HEK293 (cell line): Measurements from ENCODE around the gene ENGASE.

Experiments
- BCL6B ChIP-seq: fragments of 450-650 bp; formaldehyde crosslinking; IDR thresholded peaks from 2 replicates; pipeline ENCODE4 v1.5.1; 2017; ENCODE audit warnings: missing biosample characterization, missing genetic modification characterization
- EGR2 ChIP-seq: fragments of 450-650 bp; formaldehyde crosslinking; IDR thresholded peaks from 2 replicates; pipeline ENCODE4 v1.5.1; 2016; ENCODE audit warnings: low read depth, missing biosample characterization, missing genetic modification characterization
- FEZF1 ChIP-seq: fragments of 450-650 bp; formaldehyde crosslinking; IDR thresholded peaks from 2 replicates; pipeline ENCODE4 v1.5.1; 2016; ENCODE audit warnings: missing biosample characterization, missing genetic modification characterization
- GLIS2 ChIP-seq: fragments of 450-650 bp; formaldehyde crosslinking; IDR thresholded peaks from 2 replicates; pipeline ENCODE4 v1.5.1; 2016; ENCODE audit warnings: missing biosample characterization, missing genetic modification characterization
- HOXD13 ChIP-seq: sonication (generic); formaldehyde crosslinking; IDR thresholded peaks from 2 replicates; pipeline ENCODE4 v1.8.0; 2022; ENCODE audit warnings: missing genetic modification reagents, borderline replicate concordance
- KLF1 ChIP-seq: fragments of 450-650 bp; formaldehyde crosslinking; IDR thresholded peaks from 2 replicates; pipeline ENCODE4 v1.5.1; 2016; ENCODE audit warnings: missing biosample characterization, missing genetic modification characterization
- SCRT1 ChIP-seq: fragments of 450-650 bp; formaldehyde crosslinking; IDR thresholded peaks from 2 replicates; pipeline ENCODE4 v1.5.1; 2016; ENCODE audit warnings: missing biosample characterization, missing genetic modification characterization, borderline replicate concordance
- SCRT2 ChIP-seq: fragments of 450-650 bp; formaldehyde crosslinking; IDR thresholded peaks from 2 replicates; pipeline ENCODE4 v1.5.1; 2016; ENCODE audit warnings: missing biosample characterization, missing genetic modification characterization
- ZBTB10 ChIP-seq: fragments of 450-650 bp; formaldehyde crosslinking; IDR thresholded peaks from 2 replicates; pipeline ENCODE4 v1.5.1; 2016; ENCODE audit warnings: missing biosample characterization, missing genetic modification characterization
- ZBTB11 ChIP-seq: fragments of 450-650 bp; formaldehyde crosslinking; conservative IDR thresholded peaks from 2 replicates; pipeline ENCODE4 v1.5.1; 2016; ENCODE audit warnings: low read depth, missing biosample characterization, missing genetic modification characterization
- ZBTB49 ChIP-seq: fragments of 450-650 bp; formaldehyde crosslinking; IDR thresholded peaks from 2 replicates; pipeline ENCODE4 v1.5.1; 2016; ENCODE audit warnings: missing biosample characterization, missing genetic modification characterization, low read depth
- ZFHX2 ChIP-seq: fragments of 450-650 bp; formaldehyde crosslinking; conservative IDR thresholded peaks from 2 replicates; pipeline ENCODE4 v1.5.1; 2016; ENCODE audit warnings: missing biosample characterization, missing genetic modification characterization
- ZNF112 ChIP-seq: fragments of 450-650 bp; formaldehyde crosslinking; IDR thresholded peaks from 2 replicates; pipeline ENCODE4 v1.5.0; 2017; ENCODE audit warnings: missing biosample characterization, missing genetic modification characterization
- ZNF214 ChIP-seq: fragments of 450-650 bp; formaldehyde crosslinking; IDR thresholded peaks from 2 replicates; pipeline ENCODE4 v1.5.1; 2017; ENCODE audit warnings: missing biosample characterization, mild to moderate bottlenecking, missing genetic modification characterization, borderline replicate concordance
- ZNF24 ChIP-seq: fragments of 450-650 bp; formaldehyde crosslinking; IDR thresholded peaks from 2 replicates; pipeline ENCODE4 v1.5.1; 2016; ENCODE audit warnings: missing biosample characterization, missing genetic modification characterization
- ZNF311 ChIP-seq: fragments of 450-650 bp; formaldehyde crosslinking; IDR thresholded peaks from 2 replicates; pipeline ENCODE4 v1.5.1; 2017; ENCODE audit warnings: missing biosample characterization, missing genetic modification characterization, borderline replicate concordance
- ZNF449 ChIP-seq: fragments of 450-650 bp; formaldehyde crosslinking; IDR thresholded peaks from 2 replicates; pipeline ENCODE4 v1.5.1; 2017; ENCODE audit warnings: missing biosample characterization, mild to moderate bottlenecking, missing genetic modification characterization, moderate library complexity
- ZNF473 ChIP-seq: fragments of 450-650 bp; formaldehyde crosslinking; IDR thresholded peaks from 2 replicates; pipeline ENCODE4 v1.5.1; 2017; ENCODE audit warnings: missing biosample characterization, missing genetic modification characterization
- ZNF521 ChIP-seq: fragments of 450-650 bp; formaldehyde crosslinking; IDR thresholded peaks from 2 replicates; pipeline ENCODE4 v1.5.1; 2017; ENCODE audit warnings: missing biosample characterization, mild to moderate bottlenecking, missing genetic modification characterization
- ZNF530 ChIP-seq: fragments of 450-650 bp; formaldehyde crosslinking; IDR thresholded peaks from 2 replicates; pipeline ENCODE4 v1.5.1; 2016; ENCODE audit warnings: low read depth, missing biosample characterization, missing genetic modification characterization
- ZNF548 ChIP-seq: fragments of 450-650 bp; formaldehyde crosslinking; IDR thresholded peaks from 2 replicates; pipeline ENCODE4 v1.5.1; 2016; ENCODE audit warnings: missing biosample characterization, missing genetic modification characterization
- ZNF549 ChIP-seq: fragments of 450-650 bp; IDR thresholded peaks from 2 replicates; pipeline ENCODE4 v1.5.1; 2018; ENCODE audit warnings: missing biosample characterization, missing genetic modification characterization, mild to moderate bottlenecking, inconsistent platforms, moderate library complexity
- ZNF580 ChIP-seq: fragments of 450-650 bp; formaldehyde crosslinking; IDR thresholded peaks from 2 replicates; pipeline ENCODE4 v1.5.1; 2016; ENCODE audit warnings: missing biosample characterization, missing genetic modification characterization
- ZNF600 ChIP-seq: fragments of 450-650 bp; formaldehyde crosslinking; IDR thresholded peaks from 2 replicates; pipeline ENCODE4 v1.5.1; 2016; ENCODE audit warnings: missing biosample characterization, missing genetic modification characterization
- ZNF629 ChIP-seq: fragments of 450-650 bp; formaldehyde crosslinking; IDR thresholded peaks from 2 replicates; pipeline ENCODE4 v1.5.1; 2017; ENCODE audit warnings: missing biosample characterization, missing genetic modification characterization
- ZNF660 ChIP-seq: fragments of 450-650 bp; IDR thresholded peaks from 2 replicates; pipeline ENCODE4 v1.5.1; 2018; ENCODE audit warnings: missing biosample characterization, mild to moderate bottlenecking, missing genetic modification characterization
- ZNF792 ChIP-seq: fragments of 450-650 bp; formaldehyde crosslinking; IDR thresholded peaks from 2 replicates; pipeline ENCODE4 v1.5.1; 2016; ENCODE audit warnings: missing biosample characterization, missing genetic modification characterization
- ZXDB ChIP-seq: fragments of 450-650 bp; formaldehyde crosslinking; IDR thresholded peaks from 2 replicates; pipeline ENCODE4 v1.5.1; 2016; ENCODE audit warnings: missing biosample characterization, missing genetic modification characterization

The ENGASE gene

GRCh38 chr17:79095345-79096055 lies 20.9 kb downstream of the ENGASE start (continued):
- TF ChIP-seq EGR2 (tag by site-specific recombination) = peak; percentile 59
- 0 out of 2 replicates have a peak, but pooled peaks have one; percentile 32 for TF ChIP-seq KLF1 (tag by site-specific recombination)
- no peak for TF ChIP-seq ZNF580 (tag by site-specific recombination)
- TF ChIP-seq ZNF530 = no peak
- TF ChIP-seq BCL6B (tag by site-specific recombination) = no peak
- no peak for TF ChIP-seq ZXDB
- TF ChIP-seq ZNF311 (tag by site-specific recombination) = no peak
- no peak for TF ChIP-seq ZBTB10 (tag by site-specific recombination)
- no peak for TF ChIP-seq ZNF549
- peak; percentile 75 for TF ChIP-seq ZNF24
- TF ChIP-seq ZNF473 (tag by site-specific recombination) = no peak
- no peak for TF ChIP-seq FEZF1 (tag by site-specific recombination)
- TF ChIP-seq ZNF629 = no peak
- TF ChIP-seq GLIS2 = peak; percentile 24; the same call in 1 of the 2 replicates
- TF ChIP-seq ZNF548 (tag by site-specific recombination) = no peak
- peak; percentile 71; the same call in 1 of the 2 replicates for TF ChIP-seq SCRT1 (tag by site-specific recombination)
- peak; percentile 91 for TF ChIP-seq SCRT2 (tag by site-specific recombination)
- TF ChIP-seq ZNF521 (tag by site-specific recombination) = no peak
- TF ChIP-seq ZNF449 (tag by site-specific recombination) = no peak
- TF ChIP-seq ZNF660 (tag by site-specific recombination) = no peak
- TF ChIP-seq ZBTB49 (tag by site-specific recombination) = no peak
- no peak for TF ChIP-seq ZNF792 (tag by site-specific recombination)
- TF ChIP-seq HOXD13 (CRISPR knock-in tag) = no peak
- peak; percentile 45; the same call in 1 of the 2 replicates for TF ChIP-seq ZFHX2 (tag by site-specific recombination)
- TF ChIP-seq ZBTB11 (tag by site-specific recombination) = no peak
- TF ChIP-seq ZNF112 (tag by site-specific recombination) = no peak
- no peak for TF ChIP-seq ZNF214 (tag by site-specific recombination)
- TF ChIP-seq ZNF600 (tag by site-specific recombination) = 0 out of 2 replicates have a peak, but pooled peaks have one; percentile 48
